HCEC 1CT (cell line): ENCODE results near the gene PVALEF.

Source experiments
- DNase-seq: peaks from one replicate; pipeline ENCODE4 v3.0.0-alpha.2; 2017

The PVALEF gene

GRCh38 chr17:81187120-81187519 is 21.8 kb downstream of the PVALEF start:
- DNase-seq, result no peak

DNA sequence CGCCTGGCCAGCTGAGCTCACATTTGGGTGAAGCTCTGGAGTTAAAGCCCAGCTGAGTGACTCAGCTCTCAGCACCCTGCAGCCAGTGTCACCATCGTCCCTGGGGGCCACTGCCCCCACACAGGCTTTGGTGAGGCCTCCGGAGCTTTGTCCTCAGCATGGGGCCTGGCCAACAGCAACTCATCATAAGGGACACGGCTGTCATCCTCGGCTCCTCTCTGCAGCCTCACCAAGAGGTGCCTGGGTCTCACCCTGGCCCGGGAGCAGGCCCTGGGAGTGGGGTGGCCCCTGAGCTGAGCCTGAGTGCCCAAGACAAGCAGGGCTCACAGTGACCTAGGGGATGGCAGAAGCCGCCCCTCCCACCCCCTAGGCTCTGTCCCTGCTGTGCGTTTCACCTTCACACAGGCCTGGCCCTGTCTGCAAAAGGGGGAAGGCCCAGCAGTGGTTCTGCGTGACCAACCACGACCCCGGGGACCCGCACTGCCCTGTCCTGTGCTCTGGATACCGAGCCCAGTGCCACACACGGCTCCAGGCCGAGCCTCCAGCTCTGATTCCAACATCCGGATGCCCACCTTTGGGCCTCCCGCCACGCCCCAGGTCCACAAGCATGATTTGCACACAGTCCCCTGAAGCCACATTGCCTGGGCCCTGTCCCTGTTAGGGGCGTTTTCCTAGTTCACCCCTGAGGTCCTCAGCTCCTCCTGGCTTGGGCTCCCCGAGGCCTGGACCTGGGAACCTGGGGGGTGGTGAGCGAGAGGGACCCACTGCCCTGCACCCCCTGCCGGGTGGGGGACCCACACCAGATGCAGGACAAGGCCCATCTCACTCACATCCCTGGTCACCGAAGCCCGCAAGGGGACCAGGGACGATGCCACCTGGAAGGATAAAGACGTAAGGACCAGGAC is 22.5 kb downstream of the PVALEF start:
- DNase-seq, result no peak

DNA sequence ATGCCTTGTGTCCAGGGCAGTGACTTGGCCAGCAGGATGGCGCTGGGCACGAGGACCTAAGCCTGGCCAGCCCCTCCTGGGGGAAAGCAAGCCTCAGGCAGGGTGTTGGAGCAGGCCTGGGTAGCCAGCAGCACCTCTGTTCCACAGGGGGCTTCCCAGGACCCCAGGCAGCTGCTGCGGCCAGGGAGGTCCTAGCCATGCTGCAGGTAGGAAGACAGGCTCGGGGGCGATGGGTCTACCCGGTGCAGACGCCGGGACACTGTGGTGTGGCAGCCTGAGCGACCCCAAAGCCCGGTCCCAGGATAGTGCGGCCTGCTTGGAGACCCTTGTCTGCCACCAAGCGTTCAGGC is 23.2 kb downstream of the PVALEF start:
- no peak for DNase-seq

DNA sequence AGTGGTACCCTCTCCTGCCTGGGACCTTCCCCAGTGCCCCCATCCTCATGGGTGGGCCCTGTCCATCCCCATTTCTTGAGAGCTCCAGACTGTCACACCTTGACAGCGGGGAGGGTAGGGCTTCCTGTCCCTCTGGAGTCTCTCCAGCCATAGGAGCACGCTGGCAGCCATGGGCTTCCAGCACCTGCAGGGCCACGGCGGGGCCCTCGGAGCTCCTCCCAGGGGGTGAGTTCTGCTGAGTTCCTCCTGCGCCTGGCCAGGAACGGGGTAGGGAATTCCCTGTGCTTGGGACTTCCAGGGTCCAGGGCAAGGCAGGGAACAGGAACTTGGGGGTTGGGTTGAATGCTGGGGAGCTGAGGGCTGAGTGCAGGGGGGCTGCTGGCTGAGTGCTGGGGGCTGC is 23.7 kb downstream of the PVALEF start:
- DNase-seq, result no peak

DNA sequence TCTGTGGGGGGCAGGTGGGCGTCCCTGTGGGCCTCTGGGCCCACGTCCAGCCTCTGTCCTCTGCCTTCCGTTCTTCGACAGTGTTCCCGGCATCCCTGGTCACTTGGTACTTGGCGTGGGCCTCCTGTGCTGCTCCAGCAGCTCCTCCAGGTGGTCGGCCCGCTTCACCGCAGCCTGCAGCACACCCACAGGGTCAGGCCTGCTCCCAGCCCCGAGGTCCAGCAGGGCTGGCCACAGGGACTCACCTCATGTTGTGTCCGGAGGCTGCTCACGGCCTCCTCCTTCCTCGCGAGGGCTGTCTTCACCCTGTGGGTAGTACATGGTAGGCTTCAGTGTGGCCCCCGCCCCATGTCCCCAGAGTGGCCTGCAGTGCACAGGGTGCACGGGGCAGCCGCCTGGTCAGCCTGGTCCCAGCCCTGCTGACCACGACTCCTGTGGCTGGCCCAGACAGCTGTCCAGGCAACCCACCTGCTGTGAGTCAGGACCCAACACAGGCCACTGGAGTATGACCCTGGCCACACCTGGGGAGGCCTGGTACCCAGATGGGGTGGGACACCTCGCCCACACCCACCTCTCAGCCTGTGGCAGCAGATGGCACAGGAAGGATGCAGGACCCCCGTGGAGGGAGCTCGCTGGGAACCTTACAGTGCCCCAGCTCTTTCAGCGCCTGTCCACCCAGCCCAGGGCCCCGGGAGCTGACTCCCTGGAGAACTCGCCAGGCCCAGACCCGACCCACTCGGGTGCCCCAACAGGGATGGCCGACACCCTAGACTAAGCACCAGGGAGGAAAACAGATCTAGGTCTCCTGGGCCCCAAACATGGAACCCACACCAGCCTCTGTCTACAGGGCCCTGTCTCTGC is 24.6 kb downstream of the PVALEF start:
- DNase-seq, result peak; percentile 5

DNA sequence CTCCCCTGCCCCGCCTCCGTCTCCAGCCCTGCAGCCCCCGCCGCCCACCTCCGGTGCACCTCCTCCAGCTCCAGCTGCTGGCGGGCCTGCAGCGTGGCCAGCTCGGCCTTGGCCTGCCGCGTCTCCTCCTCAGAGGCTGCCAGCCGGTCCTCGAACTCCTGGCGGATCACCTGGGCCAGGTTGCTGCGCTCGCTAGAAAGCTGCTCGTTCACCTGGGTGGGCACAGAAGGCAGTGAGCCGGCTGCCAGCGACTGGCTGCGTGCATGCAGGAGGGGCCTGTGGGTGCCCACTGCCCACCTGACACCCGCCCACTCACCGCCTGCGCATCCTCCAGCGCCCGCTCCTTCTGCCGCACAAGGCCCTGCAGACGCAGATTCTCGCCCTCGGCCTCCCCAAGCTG is 25.3 kb downstream of the PVALEF start:
- DNase-seq, result no peak

DNA sequence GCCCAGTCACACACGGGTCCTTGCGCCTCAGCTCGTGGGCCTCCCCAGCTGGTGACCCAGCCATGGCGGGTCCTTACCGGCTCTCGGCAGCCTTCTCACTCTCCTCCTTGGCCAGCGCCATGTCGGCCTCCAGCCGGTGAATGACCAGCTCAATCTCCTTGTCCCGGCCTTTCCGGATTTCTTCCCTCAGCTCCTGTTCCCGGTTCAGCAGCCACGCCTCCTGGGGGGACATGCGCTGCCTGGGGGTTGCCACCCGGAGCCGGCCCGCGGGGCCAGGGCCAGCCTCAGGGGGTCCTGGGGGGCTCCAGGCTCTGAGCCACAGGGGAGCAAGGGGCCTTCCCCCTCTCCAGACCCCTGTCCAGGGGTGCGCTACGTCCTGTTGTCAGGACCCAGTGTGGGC is 25.8 kb downstream of the PVALEF start:
- no peak for DNase-seq

GRCh38 chr17:81191646-81192045 is 26.3 kb downstream of the PVALEF start:
- no peak for DNase-seq

DNA sequence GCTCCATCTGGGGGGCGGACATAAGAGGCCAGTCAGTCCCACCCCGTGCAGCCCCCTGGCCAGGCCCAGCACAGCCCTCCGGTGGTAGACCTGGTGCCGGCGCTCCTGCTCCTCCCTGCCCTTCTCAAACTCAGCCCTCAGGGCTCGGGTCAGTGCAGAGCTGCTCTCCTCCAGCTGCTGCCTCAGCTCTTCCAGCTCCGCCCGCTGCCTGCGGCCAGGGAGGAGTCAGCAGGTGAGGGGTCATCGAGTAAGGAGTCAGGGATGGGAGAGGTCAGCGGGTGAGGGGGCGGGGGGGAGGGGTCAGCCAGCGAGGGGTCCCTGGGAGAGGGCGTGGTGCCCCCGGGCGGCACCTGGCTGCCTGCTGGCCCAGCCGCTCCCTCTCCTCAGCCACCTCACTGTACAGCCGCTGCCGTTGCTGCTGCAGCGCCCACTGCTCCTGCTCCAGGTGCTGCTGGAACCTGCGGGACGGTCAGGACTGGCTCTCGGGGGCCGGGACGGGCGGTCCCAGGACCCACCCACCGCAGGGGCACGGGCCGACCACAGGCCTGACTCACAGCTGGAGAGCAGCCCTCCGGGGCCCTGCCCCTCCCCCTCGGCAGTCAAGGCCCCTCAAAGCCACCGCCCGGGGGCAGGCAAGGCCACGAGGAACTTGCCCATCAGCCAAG is 27.2 kb downstream of the PVALEF start:
- DNase-seq, result no peak

DNA sequence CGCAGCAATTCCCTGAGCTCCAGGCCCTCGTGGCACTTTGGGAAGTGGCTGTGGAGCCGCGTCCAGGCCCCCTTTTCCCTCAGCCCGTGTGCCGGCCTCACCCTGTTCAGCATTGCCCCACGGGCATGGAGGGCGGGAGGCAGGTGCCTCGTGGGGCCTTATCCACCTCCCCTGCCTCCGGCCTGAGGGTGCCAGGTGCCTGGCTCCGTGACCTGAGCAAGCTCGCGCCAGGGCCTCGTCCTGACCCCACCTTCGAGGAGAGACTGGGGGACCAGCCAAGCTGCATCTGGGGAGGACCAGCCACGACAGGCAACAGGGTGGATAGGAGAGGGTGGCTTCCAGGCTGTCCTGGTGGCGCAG is 27.7 kb downstream of the PVALEF start:
- no peak for DNase-seq

DNA sequence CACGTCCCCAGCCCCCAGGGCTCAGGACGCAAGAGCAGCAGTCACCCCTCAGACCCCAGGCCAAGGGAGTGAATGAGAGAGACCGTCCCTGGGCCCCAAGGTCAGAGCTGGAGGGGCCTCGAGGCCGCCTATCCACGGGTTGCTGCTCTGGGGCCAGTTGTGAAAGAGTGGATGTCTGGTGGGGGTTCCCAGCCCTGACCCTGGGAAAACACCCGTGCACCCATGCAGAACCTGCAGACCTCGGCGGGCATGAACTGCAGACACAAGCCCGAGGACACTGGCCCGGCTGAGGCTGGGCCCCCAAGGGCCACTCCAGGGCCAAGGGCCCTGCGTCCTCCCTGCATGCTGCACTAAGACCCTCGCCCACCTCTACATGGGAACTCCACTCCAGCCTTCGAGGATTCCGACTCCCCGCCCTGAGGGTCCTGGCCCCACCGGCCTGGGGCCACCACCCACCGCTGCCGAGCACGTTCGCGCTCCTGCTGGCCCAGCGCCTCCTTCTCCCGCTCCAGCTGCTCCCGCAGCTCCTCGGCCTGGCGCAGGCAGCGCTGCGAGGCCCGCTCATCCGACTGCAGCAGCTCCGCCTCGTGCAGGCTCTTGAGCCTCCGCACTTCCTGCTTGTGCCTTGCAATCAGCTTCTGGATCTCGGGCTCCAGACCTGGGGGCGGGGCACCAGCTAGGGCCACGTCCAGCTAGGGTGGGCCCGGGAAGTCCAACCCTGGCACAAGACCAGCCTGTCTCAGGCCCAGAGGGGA is 28.3 kb downstream of the PVALEF start:
- no peak for DNase-seq

DNA sequence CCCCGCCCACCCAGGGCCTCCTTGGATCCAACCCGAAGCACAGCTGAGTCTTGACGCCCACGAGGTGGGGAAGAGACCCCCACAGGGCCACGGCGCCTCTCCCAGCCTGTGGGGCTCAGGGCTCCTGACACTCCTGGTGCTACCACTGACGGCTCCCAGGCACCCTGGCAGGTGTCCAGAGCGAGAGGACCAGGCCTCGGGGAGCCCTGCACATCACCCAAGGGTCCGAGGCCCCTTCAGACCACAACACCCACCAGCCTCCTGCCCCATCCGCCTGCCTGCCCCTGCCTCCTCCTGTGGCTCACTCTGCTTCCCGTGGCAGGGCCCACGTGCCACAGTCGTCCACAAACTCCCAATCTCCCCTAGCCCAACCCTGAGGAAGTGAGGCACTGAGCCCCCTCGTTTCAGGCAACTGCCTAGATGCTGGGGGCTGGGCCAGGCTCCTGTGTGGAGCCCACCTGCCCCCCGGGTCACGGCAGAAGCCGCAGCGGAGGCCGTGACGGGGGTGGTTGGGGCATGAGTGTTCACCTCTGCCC is 29.0 kb downstream of the PVALEF start:
- no peak for DNase-seq

DNA sequence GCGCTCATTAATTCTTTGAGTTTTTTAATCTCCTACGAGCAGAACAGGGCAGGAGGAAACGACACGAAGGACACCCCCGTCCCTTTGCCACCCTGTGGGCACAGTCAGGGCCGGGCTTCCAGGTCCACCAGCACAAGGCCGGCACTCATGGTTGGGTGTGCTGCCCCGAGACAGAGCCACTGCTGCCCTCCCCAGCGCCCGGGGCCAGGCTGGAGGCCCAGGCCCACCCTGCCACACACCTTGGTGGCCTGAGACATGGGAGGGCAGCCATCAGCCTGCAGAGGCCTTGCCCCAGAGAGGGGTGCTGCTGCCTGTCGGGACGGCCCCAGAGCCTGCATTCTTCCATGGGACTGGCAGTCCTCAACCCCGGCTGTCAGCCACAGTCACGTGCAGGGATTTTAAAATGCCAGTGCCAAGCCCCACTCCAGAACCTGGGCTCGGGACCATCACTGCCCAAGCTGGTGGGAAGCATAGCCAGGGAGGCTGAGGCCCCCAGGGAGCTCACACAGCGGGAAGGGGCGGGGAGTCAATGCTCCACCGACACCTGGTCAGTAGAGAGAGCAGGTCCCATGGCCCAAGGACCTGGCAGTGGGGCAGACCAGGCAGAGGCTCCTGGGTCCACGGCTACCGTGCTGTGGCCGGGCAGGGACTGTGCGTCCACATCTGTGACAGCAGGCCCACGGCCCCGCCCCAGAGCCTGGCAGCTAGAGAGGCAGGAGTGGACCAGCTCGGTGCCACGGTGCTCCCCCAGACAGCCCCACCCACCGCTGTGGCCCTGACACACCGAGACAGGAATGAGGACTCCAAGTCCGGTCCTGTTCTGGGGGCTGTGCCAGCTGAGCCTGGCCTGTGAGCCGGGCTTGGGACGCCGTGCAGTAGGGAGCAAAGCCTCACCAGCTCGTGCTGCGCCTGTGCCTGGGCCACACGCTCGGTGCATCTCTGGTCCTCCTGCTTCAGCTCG is 29.9 kb downstream of the PVALEF start:
- no peak for DNase-seq

DNA sequence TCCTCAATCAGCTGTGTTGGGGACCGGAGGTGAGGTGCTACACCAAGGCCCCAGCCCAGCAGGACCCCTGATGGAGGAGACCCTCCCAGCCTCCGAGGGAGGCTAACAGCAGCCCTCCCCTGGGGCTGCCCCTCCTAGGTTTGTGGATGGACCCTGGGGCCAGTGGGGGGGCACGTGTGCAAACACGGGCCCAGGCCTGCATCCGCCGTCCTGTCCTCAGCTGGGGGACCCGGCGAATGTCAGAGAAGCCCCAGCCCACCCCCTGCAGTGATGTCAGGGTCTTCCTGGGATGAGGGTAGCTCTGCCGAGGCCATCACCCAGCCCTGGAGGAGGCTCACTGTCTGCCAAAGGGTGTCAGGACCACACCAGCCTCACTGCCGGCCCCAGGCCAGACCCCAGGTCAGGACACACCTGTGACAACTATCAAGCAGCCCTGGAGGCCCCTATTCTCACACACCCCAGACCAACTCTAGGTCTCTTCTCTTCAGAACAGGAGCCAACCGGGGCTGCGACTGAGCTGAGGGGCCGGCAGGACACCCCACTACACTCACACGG is 30.7 kb downstream of the PVALEF start:
- DNase-seq, result no peak

- DNase-seq, result no peak
Observed at GRCh38 chr17:81196505-81197408, 31.4 kb downstream of the PVALEF start.

DNA sequence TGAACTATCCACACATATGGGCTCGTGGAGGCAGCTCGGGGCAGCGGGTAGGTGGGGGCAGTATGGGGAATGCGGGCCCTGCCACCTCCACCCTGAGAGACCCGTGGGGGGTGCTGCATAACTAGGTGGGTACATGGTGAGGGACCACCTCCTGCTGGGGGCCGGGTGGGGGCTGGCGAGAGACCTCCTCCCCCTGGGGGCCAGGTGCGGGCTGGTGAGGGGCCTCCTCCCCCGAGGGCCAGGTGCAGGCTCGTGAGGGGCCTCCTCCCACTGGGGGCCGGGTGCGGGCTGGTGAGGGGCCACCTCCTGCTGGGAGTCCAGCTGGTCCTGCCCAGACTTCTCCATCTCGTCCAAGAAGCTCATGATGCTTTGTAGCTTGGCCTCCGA is 32.1 kb downstream of the PVALEF start:
- no peak for DNase-seq

DNA sequence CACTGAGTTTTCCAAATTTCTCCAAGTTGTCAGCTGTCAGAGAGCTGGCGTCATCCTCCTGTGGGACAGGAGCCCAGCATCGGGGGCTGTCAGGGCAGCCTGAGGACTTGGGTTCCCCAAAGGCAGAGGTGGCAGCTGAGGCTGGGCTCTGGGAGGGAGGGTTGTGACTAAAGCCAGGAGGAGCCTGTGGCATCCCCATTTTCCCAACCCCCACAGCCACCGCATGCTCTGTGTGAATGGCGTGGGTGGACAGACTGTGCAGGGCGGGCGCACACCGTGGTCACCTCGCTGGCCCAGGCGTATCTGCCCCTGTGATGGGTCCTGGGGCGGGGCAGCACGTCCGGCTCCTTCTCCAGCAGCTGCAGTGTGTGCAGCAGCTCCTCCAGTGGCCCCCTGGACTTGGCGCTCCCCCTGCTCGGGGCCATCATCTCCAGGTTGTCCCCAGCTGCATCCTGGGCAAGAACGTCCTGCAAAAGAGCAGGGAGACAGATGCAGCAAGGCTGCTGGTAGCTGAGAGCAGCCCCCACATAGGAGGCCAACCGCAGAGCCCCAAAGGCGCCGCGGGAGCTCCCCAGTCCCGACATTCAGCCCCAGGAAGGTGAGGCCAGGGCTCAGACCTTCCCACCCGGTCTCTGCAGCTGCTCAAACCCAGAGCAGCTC is 32.7 kb downstream of the PVALEF start:
- DNase-seq, result no peak

GRCh38 chr17:81198826-81199481 is 33.6 kb downstream of the PVALEF start:
- DNase-seq, result no peak

DNA sequence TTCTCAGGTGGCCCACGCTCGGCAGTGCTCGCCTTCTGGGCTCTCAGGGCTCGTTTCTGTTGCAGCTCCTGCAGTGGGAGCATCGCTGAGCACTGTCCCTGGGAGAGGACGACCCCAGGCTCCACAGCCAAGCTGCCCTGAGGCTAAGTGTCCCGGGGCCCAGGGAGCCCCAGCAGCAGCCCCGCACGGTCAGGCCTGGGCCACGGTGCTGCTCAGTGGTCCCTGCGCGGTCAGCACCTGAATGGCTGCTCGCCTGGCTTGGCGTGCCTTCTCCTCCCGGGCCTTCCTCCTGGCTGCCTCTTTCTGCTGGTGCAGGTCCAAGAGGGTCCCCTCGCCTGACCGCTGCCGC is 34.1 kb downstream of the PVALEF start:
- DNase-seq, result no peak
